Stimulated activated CD8-positive, alpha-beta memory T cell treated with anti-CD3 and anti-CD28 coated beads, Interleukin-7, amount 100 ng/mL, for 4 hours (primary cell): Measurements from ENCODE around the gene CFAP210.
"Not testable (repeated sequence)": the region's sequence is repeated elsewhere in the genome, so short reads cannot be mapped to it uniquely, and the experiment has no call there.

Experiments
- DNase-seq, 2 donors: peaks; one replicate each; pipeline ENCODE4 v3.0.0-alpha.2; 2020; ENCODE audit warnings: low read depth in 2 of 2

CFAP210 gene

GRCh38 chr2:169713331-169713730 lies 19.1 kb upstream of the CFAP210 start:
- DNase-seq: no peak

- DNase-seq: no peak
These were observed 18.6 kb upstream of the CFAP210 start for GRCh38 chr2:169712791-169713227.

DNA sequence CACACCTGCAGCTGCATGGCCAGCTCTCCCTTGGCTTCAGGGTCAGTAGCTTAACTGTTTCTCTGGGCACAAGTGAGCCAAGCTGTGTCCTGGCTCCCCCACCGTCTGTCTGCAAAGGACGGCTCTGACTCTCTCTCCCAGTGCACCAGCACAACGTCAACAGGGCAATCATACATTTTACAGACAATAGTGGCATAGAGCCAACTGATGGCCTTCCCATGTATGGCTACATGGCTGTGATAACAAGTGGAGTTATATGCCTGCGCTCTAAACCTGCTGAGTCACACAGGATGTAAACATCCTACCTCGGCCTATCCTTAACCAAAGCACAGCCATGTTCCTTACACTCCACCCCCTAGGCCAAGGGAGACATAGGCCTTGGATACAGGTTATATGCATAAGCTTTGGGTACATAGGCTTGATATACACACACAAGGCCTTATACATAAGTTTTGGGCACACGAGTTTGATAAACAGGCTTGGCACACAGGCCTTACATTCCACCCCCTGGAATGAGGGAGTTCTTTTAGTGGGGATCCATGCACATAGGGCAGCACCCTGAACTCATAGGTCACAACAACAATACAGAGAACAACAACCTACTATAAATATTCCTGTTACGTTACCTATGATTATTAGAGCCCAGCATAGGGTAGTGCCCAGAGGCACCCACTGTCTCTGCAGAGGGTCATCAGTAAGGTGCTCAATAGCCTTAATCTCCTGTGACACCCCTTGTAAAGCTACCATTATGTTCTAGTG lies 17.7 kb upstream of the CFAP210 start:
- no peak for DNase-seq

- DNase-seq: no peak
These were observed 15.8 kb upstream of the CFAP210 start for GRCh38 chr2:169709981-169710380.

DNA sequence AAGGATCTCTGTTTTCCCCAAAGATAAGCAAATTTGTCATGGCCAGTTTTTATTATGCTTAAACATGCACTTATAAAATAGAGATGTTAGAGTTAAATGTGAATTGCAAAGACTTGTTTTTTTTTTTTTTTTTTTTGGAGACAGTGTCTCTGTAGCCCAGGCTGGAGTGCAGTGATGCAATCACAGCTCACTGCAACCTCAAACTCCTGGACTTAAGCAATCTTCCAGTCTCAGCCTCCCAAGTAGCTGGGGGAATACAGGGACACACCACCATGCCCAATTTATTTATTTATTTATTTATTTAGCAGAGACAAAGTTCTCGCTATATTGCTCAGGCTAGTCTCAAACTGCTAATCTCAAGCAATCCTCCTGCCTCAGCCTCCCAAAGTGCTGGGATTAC lies 15.1 kb upstream of the CFAP210 start:
- DNase-seq: no peak

DNA sequence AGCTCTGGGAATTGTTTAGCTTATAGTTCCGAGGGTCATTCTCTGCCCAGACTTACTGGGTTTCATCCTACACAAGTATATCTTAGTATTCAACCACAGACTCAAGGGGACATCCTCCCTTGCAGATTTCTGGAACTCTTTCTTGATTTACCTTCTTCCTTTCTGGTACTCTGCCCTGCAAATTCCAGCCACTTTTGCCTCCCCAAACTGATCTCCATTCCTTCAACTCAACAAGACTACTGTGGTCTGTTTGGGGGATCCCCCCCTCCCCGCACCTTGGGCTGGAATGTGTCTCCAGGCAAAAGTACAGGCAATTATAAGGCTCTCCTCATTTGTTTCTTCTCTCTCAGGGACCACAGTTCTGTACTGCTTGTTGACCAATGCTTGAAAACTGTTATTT lies 13.4 kb upstream of the CFAP210 start:
- DNase-seq: no peak

DNA sequence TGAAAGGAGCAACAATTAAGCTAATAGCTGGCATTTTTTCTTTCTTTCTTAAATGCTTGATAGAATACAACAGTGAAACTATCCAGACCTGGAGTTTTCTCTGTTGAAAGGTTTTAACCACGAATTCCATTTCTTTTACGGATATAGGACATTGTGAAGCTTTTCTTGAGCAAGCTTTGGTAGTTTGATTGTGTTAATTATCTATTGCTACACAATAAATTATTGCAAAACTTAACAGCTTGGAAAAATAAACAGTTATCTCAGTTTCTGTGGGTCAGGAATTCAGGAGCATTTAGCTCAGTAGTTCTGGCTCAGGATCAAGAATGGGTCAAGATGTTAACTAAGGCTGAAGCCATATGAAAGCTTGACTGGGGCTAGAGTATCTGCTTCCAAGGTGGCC lies 11.7 kb upstream of the CFAP210 start:
- DNase-seq: no peak

DNA sequence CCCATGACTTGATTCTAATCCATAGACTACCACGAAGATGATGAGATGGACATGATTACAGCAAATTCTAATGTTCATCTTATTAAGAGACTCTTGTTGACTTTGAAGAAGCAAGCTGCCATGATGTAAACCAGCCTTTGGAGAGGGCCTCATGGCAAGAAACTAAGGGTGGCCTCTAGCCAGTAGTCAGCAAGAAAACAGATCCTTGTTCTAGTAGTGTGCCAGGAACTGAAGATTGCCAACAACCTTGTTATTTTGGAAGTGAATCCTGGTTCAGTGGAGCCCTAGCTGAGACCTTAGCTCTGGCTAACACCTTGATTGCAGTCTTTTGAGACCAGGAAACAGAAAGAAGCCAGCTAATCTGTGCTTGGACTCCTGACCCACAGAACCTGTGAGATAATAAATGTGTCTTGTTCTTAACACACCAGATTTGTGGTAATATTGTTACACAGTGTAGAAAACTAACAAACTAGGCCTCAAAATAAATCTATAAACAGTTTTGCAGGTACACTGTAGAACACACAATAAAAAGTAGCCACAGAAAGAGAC lies 10.0 kb upstream of the CFAP210 start:
- no peak for DNase-seq

GRCh38 chr2:169702996-169703395 lies 8.8 kb upstream of the CFAP210 start:
- no peak for DNase-seq

DNA sequence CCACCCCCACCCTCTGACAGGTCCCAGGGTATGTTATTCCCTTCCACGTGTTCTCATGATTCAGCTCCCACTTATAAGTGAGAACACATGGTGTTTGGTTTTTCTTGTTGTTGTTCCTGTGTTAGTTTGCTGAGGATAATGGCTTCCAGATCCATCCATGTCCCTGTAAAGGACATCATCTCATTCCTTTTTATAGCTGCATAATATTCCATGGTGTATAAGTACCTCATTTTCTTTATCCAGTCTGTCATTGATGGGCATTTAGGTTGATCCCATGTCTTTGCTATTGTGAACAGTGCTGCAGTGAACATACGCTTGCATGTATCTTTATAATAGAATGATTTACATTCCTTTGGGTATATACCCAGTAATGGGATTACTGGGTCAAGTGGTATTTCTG lies 5.0 kb upstream of the CFAP210 start:
- DNase-seq: not testable (repeated sequence)

DNA sequence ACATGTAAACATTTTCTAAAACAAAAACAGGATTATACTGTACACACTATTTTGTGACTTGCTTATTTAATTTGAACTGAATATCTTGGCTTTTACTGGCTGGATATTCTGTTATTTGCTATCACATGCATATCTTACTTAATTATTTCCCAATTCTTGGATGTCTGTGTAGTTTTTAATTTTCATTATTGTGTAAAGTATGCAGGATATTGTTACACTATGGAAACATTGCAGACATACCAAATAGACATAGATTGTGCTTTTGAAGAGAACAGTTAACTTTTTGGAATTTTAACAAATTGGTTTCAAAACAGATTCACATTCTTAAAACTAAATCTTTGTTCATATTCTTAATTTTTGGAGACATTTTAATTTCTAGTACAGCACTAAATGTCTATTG lies 2.2 kb upstream of the CFAP210 start:
- no peak for DNase-seq

- no peak for DNase-seq
These were observed 672 bp upstream of the CFAP210 start for GRCh38 chr2:169694894-169695260.

DNA sequence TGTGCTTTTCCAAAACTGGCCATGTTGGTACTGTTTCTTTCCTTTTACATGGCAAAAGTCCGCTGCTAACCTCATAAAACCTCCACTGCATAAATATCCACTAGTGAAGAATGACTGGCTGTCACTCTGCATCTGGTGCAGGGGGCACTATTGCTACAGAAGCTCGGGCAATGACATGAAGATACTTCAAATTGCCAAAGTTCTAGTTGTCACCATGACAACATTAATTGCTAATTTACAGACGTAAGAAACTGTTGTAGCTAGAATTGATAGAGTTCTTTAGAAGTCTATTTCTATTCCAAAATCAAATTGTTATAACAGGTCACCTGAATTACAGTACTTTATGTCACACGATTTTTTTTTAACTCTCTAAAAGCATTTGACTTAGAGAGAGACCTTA lies 845 bp downstream of the CFAP210 start:
- no peak for DNase-seq

GRCh38 chr2:169692718-169693117 lies 1.5 kb downstream of the CFAP210 start:
- DNase-seq: no peak

DNA sequence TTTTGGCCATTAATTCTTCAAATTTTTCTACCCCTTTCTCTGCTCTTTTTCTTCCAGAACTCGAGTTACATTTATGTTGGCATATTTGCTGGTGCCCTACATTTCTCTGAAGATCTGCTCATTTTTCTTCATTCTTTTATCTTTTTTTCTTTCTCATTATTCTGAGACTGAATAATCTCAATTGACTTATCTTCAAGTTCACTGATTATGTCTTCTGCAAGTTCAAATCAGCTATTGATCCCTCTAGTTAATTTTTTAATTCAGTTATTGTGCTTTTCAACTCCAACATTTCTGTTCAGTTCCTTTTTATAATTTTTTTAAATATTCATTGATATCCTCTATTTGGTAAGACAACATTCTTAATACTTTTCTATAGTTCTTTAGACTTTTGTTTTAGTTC lies 3.2 kb downstream of the CFAP210 start:
- DNase-seq: no peak

DNA sequence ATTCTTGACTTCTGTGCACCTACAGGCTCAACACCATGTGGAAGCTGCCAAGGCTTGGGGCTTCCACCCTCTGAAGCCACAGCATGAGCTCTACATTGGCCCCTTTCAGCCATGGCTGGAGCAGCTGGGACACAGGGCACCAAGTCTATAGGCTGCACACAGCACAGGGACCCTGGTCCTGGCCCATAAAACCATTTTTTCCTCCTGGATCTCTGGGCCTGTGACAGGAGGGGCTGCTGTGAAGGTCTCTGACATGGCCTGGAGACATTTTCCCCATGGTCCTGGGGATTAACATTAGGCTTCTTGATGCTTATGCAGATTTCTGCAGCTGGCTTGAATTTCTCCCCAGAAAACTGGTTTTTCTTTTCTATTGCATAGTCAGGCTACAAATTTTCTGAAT lies 6.3 kb downstream of the CFAP210 start:
- not testable (repeated sequence) for DNase-seq

- DNase-seq: not testable (repeated sequence)
These were observed 7.4 kb downstream of the CFAP210 start for GRCh38 chr2:169686825-169687224.

- not testable (repeated sequence) for DNase-seq
These were observed 9.5 kb downstream of the CFAP210 start for GRCh38 chr2:169684712-169685111.

GRCh38 chr2:169684135-169684565 lies 10.1 kb downstream of the CFAP210 start:
- no peak for DNase-seq

DNA sequence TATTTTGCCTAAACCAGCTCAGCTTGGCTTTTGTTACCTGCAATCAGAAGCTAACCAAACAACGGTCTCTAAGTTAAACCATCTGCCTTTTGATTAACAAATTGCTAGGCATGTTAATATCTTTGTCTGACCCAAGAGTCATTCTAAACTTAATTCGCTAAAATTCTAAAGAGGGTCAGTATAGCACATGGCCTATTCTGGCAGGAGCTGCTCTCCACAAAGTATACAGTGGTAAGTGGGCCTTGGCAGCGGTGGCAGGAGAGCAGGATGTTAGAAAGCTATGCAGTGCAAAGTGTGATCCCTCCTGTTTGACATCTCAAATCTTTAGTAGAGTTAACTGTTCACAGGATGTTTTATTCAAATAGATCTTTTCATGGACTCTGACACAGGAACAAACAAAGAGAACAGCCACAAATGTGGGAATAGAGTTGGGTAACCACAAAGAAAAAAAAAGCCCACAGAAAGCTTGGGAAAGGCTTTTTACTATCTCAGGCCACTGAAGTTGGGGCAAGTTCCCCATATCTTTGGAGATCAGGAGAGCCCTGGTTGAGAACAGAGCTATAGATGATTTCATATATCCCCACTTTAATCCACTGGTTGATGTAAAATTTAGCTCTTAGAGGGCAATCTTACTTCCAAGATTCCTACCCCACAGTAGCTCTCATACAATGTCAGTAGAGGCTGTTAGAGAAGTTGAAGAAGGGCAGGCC lies 10.6 kb downstream of the CFAP210 start:
- DNase-seq: no peak

GRCh38 chr2:169683054-169683424 lies 11.2 kb downstream of the CFAP210 start:
- no peak for DNase-seq

- no peak for DNase-seq
These were observed 17.4 kb downstream of the CFAP210 start for GRCh38 chr2:169676850-169677249.

- DNase-seq: no peak
These were observed 17.8 kb downstream of the CFAP210 start for GRCh38 chr2:169676357-169676756.
